Mammary epithelial cell (primary cell): ENCODE measurements around the gene KIF26A.
"Not testable (repeated sequence)": the region's sequence is repeated elsewhere in the genome, so short reads cannot be mapped to it uniquely, and the experiment has no call there.

Experiments used
- CTCF ChIP-seq, 2 donors: IDR thresholded peaks in 1 of 2; conservative IDR thresholded peaks in 1 of 2; 2 replicates each; pipeline ENCODE4 v1.5.1; 2011 to 2012; ENCODE audit warnings: inconsistent platforms in 2 of 2, low read length in 2 of 2, mild to moderate bottlenecking in 2 of 2, control low read depth in 1 of 2, low read depth in 1 of 2; ENCODE audit not compliant: insufficient read depth in 1 of 2; ENCODE audit errors: extremely low read depth in 1 of 2
- EZH2 ChIP-seq: IDR thresholded peaks from 2 replicates; pipeline ENCODE4 v1.6.1; 2012; ENCODE audit warnings: low read length, inconsistent platforms, borderline replicate concordance

DNA sequence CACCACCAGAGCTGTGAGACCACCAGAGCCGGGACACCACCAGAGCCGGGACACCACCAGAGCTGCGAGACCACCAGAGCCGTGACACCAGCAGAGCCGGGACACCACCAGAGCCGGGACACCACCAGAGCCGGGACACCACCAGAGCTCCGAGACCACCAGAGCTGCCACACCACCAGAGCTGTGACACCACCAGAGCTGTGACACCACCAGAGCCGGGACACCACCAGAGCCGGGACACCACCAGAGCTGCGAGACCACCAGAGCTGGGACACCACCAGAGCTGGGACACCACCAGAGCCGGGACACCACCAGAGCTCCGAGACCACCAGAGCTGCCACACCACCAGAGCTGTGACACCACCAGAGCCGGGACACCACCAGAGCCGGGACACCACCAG, 70.7 kb downstream of the KIF26A start:
- not testable (repeated sequence) for TF ChIP-seq CTCF (conservative IDR thresholded peaks at IDR 0.05 in 1 of 2, IDR thresholded peaks at IDR 0.05 in 1 of 2; ENCODE audit: extremely low read depth in 1 of 2, insufficient read depth in 1 of 2, low read depth in 1 of 2, low read length in 2 of 2); EZH2
